Muscle layer of colon (tissue), 2 donors: Measurements from ENCODE around the gene RBMS1.

Experiments
- H3K27ac ChIP-seq: one replicate; pipeline ENCODE4 v1.7.0; 2013; ENCODE audit warnings: low read depth, mild to moderate bottlenecking, low read length, moderate library complexity
- H3K27me3 ChIP-seq, 2 donors: one replicate each; pipeline ENCODE4 v1.7.0; 2013; ENCODE audit warnings: low read length in 2 of 2, mild to moderate bottlenecking in 2 of 2; ENCODE audit not compliant: insufficient read depth in 2 of 2, control insufficient read depth in 1 of 2
- H3K36me3 ChIP-seq: one replicate; pipeline ENCODE4 v1.7.0; 2013; ENCODE audit warnings: mild to moderate bottlenecking, low read length; ENCODE audit not compliant: insufficient read depth
- H3K4me1 ChIP-seq: one replicate; pipeline ENCODE4 v1.7.0; 2013; ENCODE audit warnings: mild to moderate bottlenecking, low read length; ENCODE audit not compliant: insufficient read depth
- H3K4me3 ChIP-seq, 2 donors: one replicate each; pipeline ENCODE4 v1.7.0; 2013; ENCODE audit warnings: low read length in 2 of 2, low read depth in 1 of 2, mild to moderate bottlenecking in 1 of 2, moderate library complexity in 1 of 2
- H3K9ac ChIP-seq: one replicate; pipeline ENCODE4 v1.7.0; 2013; ENCODE audit warnings: low read length
- H3K9me3 ChIP-seq: one replicate; pipeline ENCODE4 v1.7.0; 2013; ENCODE audit warnings: mild to moderate bottlenecking, low read length
- donor health status: abdominal sarcoma.
- donor health status: Adenocarcinoma of cecum.

RBMS1 gene

GRCh38 chr2:160405077-160405867 is 88.3 kb downstream of the RBMS1 start:
- no peaks in the 10 kb centered on the region for H3K36me3 ChIP-seq
- no peaks in the 10 kb centered on the region for H3K9me3 ChIP-seq
- peaks cover 60% of the 10 kb centered on the region for H3K4me1 ChIP-seq
- H3K27ac ChIP-seq: peak overlapping the region; percentile 82
- H3K4me3 ChIP-seq: peak overlapping the region; percentile 25 to 72
- H3K9ac ChIP-seq: peak overlapping the region; percentile 37
- H3K27me3 ChIP-seq: no peaks in the 10 kb centered on the region

- H3K27me3 ChIP-seq: no peaks in the 10 kb centered on the region
- no peak overlapping the region for H3K9ac ChIP-seq
- no peak overlapping the region for H3K4me3 ChIP-seq
- no peak overlapping the region for H3K27ac ChIP-seq
- no peaks in the 10 kb centered on the region for H3K36me3 ChIP-seq
- peaks cover 62% of the 10 kb centered on the region for H3K4me1 ChIP-seq
- H3K9me3 ChIP-seq: no peaks in the 10 kb centered on the region
Measured at GRCh38 chr2:160402997-160403979, 90.3 kb downstream of the RBMS1 start.

- H3K9me3 ChIP-seq: no peaks in the 10 kb centered on the region
- H3K4me3 ChIP-seq: no peak overlapping the region
- no peak overlapping the region for H3K9ac ChIP-seq
- peaks cover 68% of the 10 kb centered on the region for H3K4me1 ChIP-seq
- H3K27me3 ChIP-seq: no peaks in the 10 kb centered on the region
- H3K27ac ChIP-seq: no peak overlapping the region
- no peaks in the 10 kb centered on the region for H3K36me3 ChIP-seq
Measured at GRCh38 chr2:160402501-160402900, 91.1 kb downstream of the RBMS1 start.

GRCh38 chr2:160401895-160402294 is 91.7 kb downstream of the RBMS1 start:
- Histone ChIP-seq H3K4me3 (no peak overlapping the region), H3K4me1 (peaks cover 71% of the 10 kb centered on the region), H3K27me3 (no peaks in the 10 kb centered on the region), H3K9me3 (no peaks in the 10 kb centered on the region), H3K9ac (no peak overlapping the region), H3K36me3 (no peaks in the 10 kb centered on the region), H3K27ac (no peak overlapping the region)

GRCh38 chr2:160399880-160400279 is 93.7 kb downstream of the RBMS1 start:
- peaks cover 66% of the 10 kb centered on the region for H3K4me1 ChIP-seq
- no peak overlapping the region for H3K27ac ChIP-seq
- H3K9ac ChIP-seq: no peak overlapping the region
- no peaks in the 10 kb centered on the region for H3K9me3 ChIP-seq
- H3K36me3 ChIP-seq: no peaks in the 10 kb centered on the region
- H3K4me3 ChIP-seq: no peak overlapping the region
- H3K27me3 ChIP-seq: no peaks in the 10 kb centered on the region

GRCh38 chr2:160397530-160397865 is 96.1 kb downstream of the RBMS1 start:
- no peaks in the 10 kb centered on the region for H3K36me3 ChIP-seq
- H3K27me3 ChIP-seq: no peaks in the 10 kb centered on the region
- no peak overlapping the region for H3K4me3 ChIP-seq
- no peak overlapping the region for H3K9ac ChIP-seq
- no peaks in the 10 kb centered on the region for H3K9me3 ChIP-seq
- H3K4me1 ChIP-seq: peaks cover 44% of the 10 kb centered on the region
- H3K27ac ChIP-seq: no peak overlapping the region

- peaks cover 42% of the 10 kb centered on the region for H3K4me1 ChIP-seq
- no peak overlapping the region for H3K4me3 ChIP-seq
- no peaks in the 10 kb centered on the region for H3K9me3 ChIP-seq
- no peak overlapping the region for H3K27ac ChIP-seq
- H3K9ac ChIP-seq: no peak overlapping the region
- no peaks in the 10 kb centered on the region for H3K36me3 ChIP-seq
- H3K27me3 ChIP-seq: no peaks in the 10 kb centered on the region
Measured at GRCh38 chr2:160394153-160394552, 99.5 kb downstream of the RBMS1 start.

GRCh38 chr2:160392201-160392600 is 101.4 kb downstream of the RBMS1 start:
- Histone ChIP-seq H3K36me3 (no peaks in the 10 kb centered on the region), H3K4me1 (peaks cover 44% of the 10 kb centered on the region), H3K9me3 (no peaks in the 10 kb centered on the region), H3K27ac (no peak overlapping the region), H3K27me3 (no peaks in the 10 kb centered on the region), H3K4me3 (no peak overlapping the region), H3K9ac (no peak overlapping the region)

GRCh38 chr2:160390544-160391455 is 102.8 kb downstream of the RBMS1 start:
- Histone ChIP-seq H3K4me1 (peaks cover 55% of the 10 kb centered on the region), H3K27ac (no peak overlapping the region), H3K4me3 (no peak overlapping the region), H3K27me3 (no peaks in the 10 kb centered on the region), H3K9me3 (no peaks in the 10 kb centered on the region), H3K36me3 (no peaks in the 10 kb centered on the region), H3K9ac (no peak overlapping the region)

GRCh38 chr2:160389875-160390274 is 103.7 kb downstream of the RBMS1 start:
- H3K4me1 ChIP-seq: peaks cover 53% of the 10 kb centered on the region
- H3K4me3 ChIP-seq: no peak overlapping the region
- H3K27ac ChIP-seq: no peak overlapping the region
- H3K27me3 ChIP-seq: no peaks in the 10 kb centered on the region
- H3K9me3 ChIP-seq: no peaks in the 10 kb centered on the region
- no peaks in the 10 kb centered on the region for H3K36me3 ChIP-seq
- H3K9ac ChIP-seq: no peak overlapping the region
